ENCODE results near the gene AURKAIP1. TPM values are rescaled to one million over a fixed set of nuclear protein-coding genes. Genes with fewer than 3 reads are reported as not detected.

Gene AURKAIP1
- total and polyA plus RNA-seq, 9 of the 15 experiments (the other 6 are each of a cell fraction or from before 2014, with no cell fraction given) = 7.8 to 478 (median 92.0) TPM

DNA sequence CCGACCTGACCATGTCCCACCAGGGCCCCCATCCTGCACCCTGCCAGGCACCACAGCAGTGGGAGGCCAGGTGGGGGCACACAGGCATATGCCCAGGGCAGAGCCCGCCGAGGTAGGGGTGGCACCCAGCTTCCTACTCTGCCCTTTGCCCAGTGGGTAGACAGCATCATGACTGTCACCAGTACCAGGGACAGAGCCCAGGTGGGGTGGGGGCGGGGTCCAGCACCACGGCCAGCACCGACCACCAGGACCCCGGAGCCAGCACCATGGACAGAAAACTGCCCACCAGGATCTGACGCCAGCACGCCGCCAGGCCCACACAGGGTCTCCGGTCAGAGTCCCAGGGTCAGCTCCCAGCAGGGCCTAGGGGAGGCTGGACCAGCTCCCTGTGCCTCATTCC is 40.2 kb downstream of the AURKAIP1 start (continued):
- no peak for TF ChIP-seq NFXL1 (CRISPR knock-in tag; IDR thresholded peaks at IDR 0.05)
- TF ChIP-seq ZNF165 (CRISPR knock-in tag; IDR thresholded peaks at IDR 0.05; ENCODE audit: borderline replicate concordance) = no peak
- TF ChIP-seq FOXK2 (conservative IDR thresholded peaks at IDR 0.05 in 1 of 2, IDR thresholded peaks at IDR 0.05 in 1 of 2; ENCODE audit: low read depth in 2 of 2) = no peak
- TF ChIP-seq ZNF12 (CRISPR knock-in tag; IDR thresholded peaks at IDR 0.05) = no peak
- TF ChIP-seq, protein P1, sequence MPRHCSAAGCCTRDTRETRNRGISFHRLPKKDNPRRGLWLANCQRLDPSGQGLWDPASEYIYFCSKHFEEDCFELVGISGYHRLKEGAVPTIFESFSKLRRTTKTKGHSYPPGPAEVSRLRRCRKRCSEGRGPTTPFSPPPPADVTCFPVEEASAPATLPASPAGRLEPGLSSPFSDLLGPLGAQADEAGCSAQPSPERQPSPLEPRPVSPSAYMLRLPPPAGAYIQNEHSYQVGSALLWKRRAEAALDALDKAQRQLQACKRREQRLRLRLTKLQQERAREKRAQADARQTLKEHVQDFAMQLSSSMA (CRISPR knock-in tag; IDR thresholded peaks at IDR 0.05) = no peak
- peak; percentile 72; the same call in 1 of the 2 replicates for TF ChIP-seq KLF13 (tag; IDR thresholded peaks at IDR 0.05; ENCODE audit: borderline replicate concordance, low read depth)
- TF ChIP-seq, protein P2, sequence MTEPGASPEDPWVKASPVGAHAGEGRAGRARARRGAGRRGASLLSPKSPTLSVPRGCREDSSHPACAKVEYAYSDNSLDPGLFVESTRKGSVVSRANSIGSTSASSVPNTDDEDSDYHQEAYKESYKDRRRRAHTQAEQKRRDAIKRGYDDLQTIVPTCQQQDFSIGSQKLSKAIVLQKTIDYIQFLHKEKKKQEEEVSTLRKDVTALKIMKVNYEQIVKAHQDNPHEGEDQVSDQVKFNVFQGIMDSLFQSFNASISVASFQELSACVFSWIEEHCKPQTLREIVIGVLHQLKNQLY (CRISPR knock-in tag; conservative IDR thresholded peaks at IDR 0.05) = no peak
- TF ChIP-seq CBX3 (IDR thresholded peaks at IDR 0.05; ENCODE audit: borderline replicate concordance in 1 of 2, low read length in 2 of 2) = no peak
- TF ChIP-seq POLR2B (IDR thresholded peaks at IDR 0.05; ENCODE audit: low read depth, partially characterized antibody) = no peak
- TF ChIP-seq SRF (CRISPR knock-in tag; IDR thresholded peaks at IDR 0.05) = peak in 1 of 2 experiments; percentile 71; a peak in 2 of 4 replicates
- TF ChIP-seq, protein P3, sequence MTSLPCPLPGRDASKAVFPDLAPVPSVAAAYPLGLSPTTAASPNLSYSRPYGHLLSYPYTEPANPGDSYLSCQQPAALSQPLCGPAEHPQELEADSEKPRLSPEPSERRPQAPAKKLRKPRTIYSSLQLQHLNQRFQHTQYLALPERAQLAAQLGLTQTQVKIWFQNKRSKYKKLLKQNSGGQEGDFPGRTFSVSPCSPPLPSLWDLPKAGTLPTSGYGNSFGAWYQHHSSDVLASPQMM (CRISPR knock-in tag; IDR thresholded peaks at IDR 0.05) = no peak
- TF ChIP-seq HMG20B (CRISPR knock-in tag; IDR thresholded peaks at IDR 0.05) = no peak
- TF ChIP-seq SREBF2 (CRISPR knock-in tag; IDR thresholded peaks at IDR 0.05) = no peak
- TF ChIP-seq ZNF224 (CRISPR knock-in tag; IDR thresholded peaks at IDR 0.05) = no peak
- TF ChIP-seq, protein P4, sequence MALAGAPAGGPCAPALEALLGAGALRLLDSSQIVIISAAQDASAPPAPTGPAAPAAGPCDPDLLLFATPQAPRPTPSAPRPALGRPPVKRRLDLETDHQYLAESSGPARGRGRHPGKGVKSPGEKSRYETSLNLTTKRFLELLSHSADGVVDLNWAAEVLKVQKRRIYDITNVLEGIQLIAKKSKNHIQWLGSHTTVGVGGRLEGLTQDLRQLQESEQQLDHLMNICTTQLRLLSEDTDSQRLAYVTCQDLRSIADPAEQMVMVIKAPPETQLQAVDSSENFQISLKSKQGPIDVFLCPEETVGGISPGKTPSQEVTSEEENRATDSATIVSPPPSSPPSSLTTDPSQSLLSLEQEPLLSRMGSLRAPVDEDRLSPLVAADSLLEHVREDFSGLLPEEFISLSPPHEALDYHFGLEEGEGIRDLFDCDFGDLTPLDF (CRISPR knock-in tag; IDR thresholded peaks at IDR 0.05) = peak; percentile 84; the same call in 1 of the 2 replicates
- no peak for TF ChIP-seq RUNX1 (IDR thresholded peaks at IDR 0.05; ENCODE audit: low read depth)
- no peak for TF ChIP-seq RHOXF2B (CRISPR knock-in tag; conservative IDR thresholded peaks at IDR 0.05)
- peak in 1 of 2 experiments; percentile 99; a peak in 2 of 4 replicates for TF ChIP-seq SIN3A (IDR thresholded peaks at IDR 0.05; ENCODE audit: borderline replicate concordance in 2 of 2, control insufficient read depth in 1 of 2, low read depth in 2 of 2, low read length in 2 of 2)
- TF ChIP-seq, protein P5, sequence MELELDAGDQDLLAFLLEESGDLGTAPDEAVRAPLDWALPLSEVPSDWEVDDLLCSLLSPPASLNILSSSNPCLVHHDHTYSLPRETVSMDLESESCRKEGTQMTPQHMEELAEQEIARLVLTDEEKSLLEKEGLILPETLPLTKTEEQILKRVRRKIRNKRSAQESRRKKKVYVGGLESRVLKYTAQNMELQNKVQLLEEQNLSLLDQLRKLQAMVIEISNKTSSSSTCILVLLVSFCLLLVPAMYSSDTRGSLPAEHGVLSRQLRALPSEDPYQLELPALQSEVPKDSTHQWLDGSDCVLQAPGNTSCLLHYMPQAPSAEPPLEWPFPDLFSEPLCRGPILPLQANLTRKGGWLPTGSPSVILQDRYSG (tag; conservative IDR thresholded peaks at IDR 0.05; ENCODE audit: low read depth) = no peak
- no peak for TF ChIP-seq ZFP1 (CRISPR knock-in tag; IDR thresholded peaks at IDR 0.05)
- no peak for TF ChIP-seq GABPB2 (CRISPR knock-in tag; conservative IDR thresholded peaks at IDR 0.05)
- TF ChIP-seq, protein P6, sequence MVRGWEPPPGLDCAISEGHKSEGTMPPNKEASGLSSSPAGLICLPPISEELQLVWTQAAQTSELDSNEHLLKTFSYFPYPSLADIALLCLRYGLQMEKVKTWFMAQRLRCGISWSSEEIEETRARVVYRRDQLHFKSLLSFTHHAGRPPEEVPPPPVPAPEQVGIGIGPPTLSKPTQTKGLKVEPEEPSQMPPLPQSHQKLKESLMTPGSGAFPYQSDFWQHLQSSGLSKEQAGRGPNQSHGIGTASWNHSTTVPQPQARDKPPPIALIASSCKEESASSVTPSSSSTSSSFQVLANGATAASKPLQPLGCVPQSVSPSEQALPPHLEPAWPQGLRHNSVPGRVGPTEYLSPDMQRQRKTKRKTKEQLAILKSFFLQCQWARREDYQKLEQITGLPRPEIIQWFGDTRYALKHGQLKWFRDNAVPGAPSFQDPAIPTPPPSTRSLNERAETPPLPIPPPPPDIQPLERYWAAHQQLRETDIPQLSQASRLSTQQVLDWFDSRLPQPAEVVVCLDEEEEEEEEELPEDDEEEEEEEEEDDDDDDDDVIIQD (CRISPR knock-in tag; IDR thresholded peaks at IDR 0.05) = no peak
- no peak for TF ChIP-seq L3MBTL2 (IDR thresholded peaks at IDR 0.05)
- no peak for TF ChIP-seq KLF1 (tag; IDR thresholded peaks at IDR 0.05)

All from K562 (cell line).